Adipose tissue (tissue), 3 donors: ENCODE data around the gene LPIN2. TPM values are rescaled to one million over a fixed set of nuclear protein-coding genes. Genes with fewer than 3 reads are reported as not detected.
"Not testable (repeated sequence)": the region's sequence is repeated elsewhere in the genome, so short reads cannot be mapped to it uniquely, and the experiment has no call there.

Experiments used
- H3K27ac ChIP-seq: one replicate; pipeline ENCODE4 v1.5.1; 2013; ENCODE audit warnings: low read depth, low read length
- WGBS, 3 donors: extraction: QIAGEN DNeasy Blood & Tissue Kit; methylation state at CpG; one replicate each; pipeline ENCODE4 v1.1.7; 2013; 5-methylcytosine and 5-hydroxymethylcytosine counted together
- polyA plus RNA-seq, 3 donors: library from polyadenylated mRNA; stranded (reverse); fragments of 200-250 nt; gene quantifications; one replicate each; pipeline ENCODE4 v1.2.3, GENCODE V29; 2013
- donor health status: healthy with polysubstance abuse.
- donor health status: Bipolar disorder and iron deficiency.
- donor health status: healthy.

Gene LPIN2
- polyA plus RNA-seq, 3 donors: 7.2 to 13.6 (median 11.8) TPM

- H3K27ac ChIP-seq: no peak overlapping the region
- 88 to 95% (median 95%) methylated on average over 3 of the region's 3 CpGs for WGBS, 3 donors
These were observed 35.9 kb upstream of the LPIN2 start for GRCh38 chr18:3048820-3049349.

- H3K27ac ChIP-seq: no peak overlapping the region
- 24 to 75% (median 27%) methylated on average over 6 of the region's 6 CpGs for WGBS, 3 donors
These were observed 35.2 kb upstream of the LPIN2 start for GRCh38 chr18:3048121-3048520.

GRCh38 chr18:3046216-3046808 is 33.4 kb upstream of the LPIN2 start:
- no peak overlapping the region for H3K27ac ChIP-seq
- 80 to 89% (median 86%) methylated on average over 4 of the region's 4 CpGs for WGBS, 3 donors

GRCh38 chr18:3044931-3045698 is 32.2 kb upstream of the LPIN2 start:
- no peak overlapping the region for H3K27ac ChIP-seq
- 18 to 32% (median 31%) methylated on average over 12 of the region's 12 CpGs for WGBS, 3 donors

GRCh38 chr18:3042379-3042778 is 29.4 kb upstream of the LPIN2 start:
- WGBS, 3 donors: 75 to 95% (median 91%) methylated on average over 2 of the region's 2 CpGs
- no peak overlapping the region for H3K27ac ChIP-seq

- 80 to 87% (median 83%) methylated on average over 5 of the region's 5 CpGs for WGBS, 3 donors
- no peak overlapping the region for H3K27ac ChIP-seq
These were observed 28.9 kb upstream of the LPIN2 start for GRCh38 chr18:3041843-3042242.

- 89 to 99% (median 97%) methylated on average over 8 of the region's 8 CpGs for WGBS, 3 donors
- no peak overlapping the region for H3K27ac ChIP-seq
These were observed 27.9 kb upstream of the LPIN2 start for GRCh38 chr18:3040881-3041280.

- WGBS, 3 donors: 92 to 98% (median 96%) methylated on average over 2 of the region's 2 CpGs
- no peak overlapping the region for H3K27ac ChIP-seq
These were observed 27.2 kb upstream of the LPIN2 start for GRCh38 chr18:3040173-3040572.

GRCh38 chr18:3037423-3037915 is 24.5 kb upstream of the LPIN2 start:
- H3K27ac ChIP-seq: no peak overlapping the region
- WGBS, 3 donors: 30 to 35% (median 31%) methylated on average over 4 of the region's 4 CpGs

GRCh38 chr18:3036108-3036507 is 23.2 kb upstream of the LPIN2 start:
- WGBS, 3 donors: 87 to 94% (median 91%) methylated on average over 5 of the region's 5 CpGs
- H3K27ac ChIP-seq: no peak overlapping the region

- no peak overlapping the region for H3K27ac ChIP-seq
- WGBS, 3 donors: 89 to 98% (median 91%) methylated on average over 5 of the region's 5 CpGs
These were observed 22.7 kb upstream of the LPIN2 start for GRCh38 chr18:3035635-3036034.

- H3K27ac ChIP-seq: no peak overlapping the region
- WGBS, 3 donors: 79 to 90% (median 88%) methylated on average over 3 of the region's 3 CpGs
These were observed 19.8 kb upstream of the LPIN2 start for GRCh38 chr18:3032721-3033120.

GRCh38 chr18:3029215-3029952 is 16.4 kb upstream of the LPIN2 start:
- WGBS, 3 donors: 39 to 48% (median 44%) methylated on average over 12 of the region's 12 CpGs
- H3K27ac ChIP-seq: no peak overlapping the region

GRCh38 chr18:3028115-3028514 is 15.2 kb upstream of the LPIN2 start:
- not testable (repeated sequence) for H3K27ac ChIP-seq
- 78 to 95% (median 86%) methylated on average over 3 of the region's 3 CpGs for WGBS, 3 donors

GRCh38 chr18:3027370-3027891 is 14.5 kb upstream of the LPIN2 start:
- WGBS, 3 donors: 69 to 81% (median 75%) methylated on average over 11 of the region's 11 CpGs
- H3K27ac ChIP-seq: no peak overlapping the region

- 85 to 96% (median 93%) methylated on average over 2 of the region's 2 CpGs for WGBS, 3 donors
These were observed 12.6 kb upstream of the LPIN2 start for GRCh38 chr18:3025544-3025943.

GRCh38 chr18:3023603-3024002 is 10.7 kb upstream of the LPIN2 start:
- WGBS, 3 donors: 92 to 95% (median 92%) methylated on average over 5 of the region's 5 CpGs
- not testable (repeated sequence) for H3K27ac ChIP-seq

More at GRCh38 chr18:3025544-3025943, 12.6 kb upstream of the LPIN2 start:
- no peak overlapping the region for H3K27ac ChIP-seq

GRCh38 chr18:3016585-3017297 is 3.8 kb upstream of the LPIN2 start:
- 46 to 71% (median 54%) methylated on average over 3 of the region's 3 CpGs for WGBS, 3 donors
- H3K27ac ChIP-seq: no peak overlapping the region
